HG02571 (cell line): ENCODE data around the gene ACSS1.

Source experiments
- ATAC-seq: cut with Tn5 transposase; IDR thresholded peaks from one replicate; pipeline ENCODE4 v1.9.1; 2021; ENCODE audit warnings: mild to moderate bottlenecking, moderate library complexity; ENCODE audit not compliant: unreplicated experiment

The ACSS1 gene

GRCh38 chr20:24961384-24962181 lies 96.4 kb downstream of the ACSS1 start:
- ATAC-seq: no peak

- ATAC-seq: no peak
Observed at GRCh38 chr20:24960861-24961260, 97.1 kb downstream of the ACSS1 start.

- no peak for ATAC-seq
Observed at GRCh38 chr20:24960302-24960801, 97.6 kb downstream of the ACSS1 start.

GRCh38 chr20:24959591-24960301 lies 98.2 kb downstream of the ACSS1 start:
- no peak for ATAC-seq

- no peak for ATAC-seq
Observed at GRCh38 chr20:24958506-24959385, 99.2 kb downstream of the ACSS1 start.

GRCh38 chr20:24957326-24958016 lies 100.5 kb downstream of the ACSS1 start:
- no peak for ATAC-seq
